Adrenal gland (tissue), 12 donors: ENCODE data around the gene CDC27. TPM values are rescaled to one million over a fixed set of nuclear protein-coding genes. Genes with fewer than 3 reads are reported as not detected.
A peak's percentile ranks its signal among the peaks of the same experiment; 100 is the strongest.

Source experiments
- DNase-seq, 7 donors: peaks; one replicate each; pipeline ENCODE4 v3.0.0-alpha.2; 2019 to 2020
- H3K27ac ChIP-seq, 5 donors: fragments of 200-600 bp; sonication (generic) in 4 of 5; 1 replicate in 3 of 5; 2 replicates in 2 of 5; pipeline versions ENCODE4 v1.5.1 to v1.8.0; 2016 to 2020; ENCODE audit warnings: mild to moderate bottlenecking in 1 of 5
- H3K27me3 ChIP-seq: fragments of 200-600 bp; 2 replicates; pipeline ENCODE4 v1.8.0; 2021
- H3K36me3 ChIP-seq, 2 donors: fragments of 200-600 bp; replicated peaks in 1 of 2; 1 replicate in 1 of 2; 2 replicates in 1 of 2; pipeline versions ENCODE4 v1.5.1 to v1.8.0; 2018 to 2022
- H3K4me1 ChIP-seq, 2 donors: fragments of 200-600 bp; replicated peaks in 1 of 2; 1 replicate in 1 of 2; 2 replicates in 1 of 2; pipeline versions ENCODE4 v1.5.1 to v1.8.0; 2018 to 2021
- H3K4me3 ChIP-seq, 4 donors: fragments of 200-600 bp; sonication (generic) in 3 of 4; one replicate each; pipeline ENCODE4 v1.5.1; 2016 to 2018
- H3K9me3 ChIP-seq, 3 donors: fragments of 200-600 bp; sonication (generic) in 1 of 3; replicated peaks in 1 of 3; 1 replicate in 2 of 3; 2 replicates in 1 of 3; pipeline versions ENCODE4 v1.5.1 to v1.8.0; 2016 to 2021
- CTCF ChIP-seq, 6 experiments: fragments of 450-650 bp in 4 of 6; fragments of 200-600 bp in 2 of 6; sonication (generic) in 1 of 6; IDR thresholded peaks; 1 replicate in 5 of 6; 2 replicates in 1 of 6; pipeline versions ENCODE4 v1.5.1 to v1.8.0; 2016 to 2021; ENCODE audit warnings: antibody characterized with exemption in 6 of 6, mild to moderate bottlenecking in 2 of 6, moderate library complexity in 1 of 6
- POLR2A ChIP-seq, 2 donors: fragments of 450-650 bp; IDR thresholded peaks; one replicate each; pipeline ENCODE4 v1.6.1; 2017; ENCODE audit warnings: antibody characterized with exemption in 2 of 2, mild to moderate bottlenecking in 2 of 2, moderate library complexity in 1 of 2
- WGBS, 4 donors: extraction: QIAGEN DNeasy Blood & Tissue Kit in 2 of 4; methylation state at CpG; one replicate each; pipeline versions ENCODE4 v1.1.5 to v1.1.7; 2013 to 2017; 5-methylcytosine and 5-hydroxymethylcytosine counted together
- intact Hi-C, 2 donors: fragments of 100-400 bp; cut with DNase I; formaldehyde crosslinking; loops; one replicate each; pipeline versions ENCODE4 v1.14.1 to v1.15.0; 2022 to 2023
- polyA plus RNA-seq, 3 donors: library from polyadenylated mRNA; stranded (reverse); fragments of 200-250 nt in 2 of 3; fragments of 350-450 nt in 1 of 3; fragmentation: Illumina TruSeq in 1 of 3; extraction: RNeasy Lipid Tissue Mini Kit (QIAGEN cat#74804) in 1 of 3; gene quantifications; one replicate each; pipeline ENCODE4 v1.2.3, GENCODE V29; 2013 to 2014
- total RNA-seq, 9 donors: library from RNA; depleted of rRNA in 4 of 9; stranded (reverse); fragments of >200 nt in 4 of 9; fragments of 120-200 nt in 1 of 9; fragmentation: NEBNext Ultra II Directional in 1 of 9; extraction: Animal tissue kit (Norgen Biotek cat#: 25700) in 1 of 9; gene quantifications; one replicate each; pipeline versions ENCODE4 v1.1.0 to v1.2.4, GENCODE V29; 2013 to 2023
- donor health status: healthy with polysubstance abuse.
- donor health status: Bipolar disorder and iron deficiency.
- donor health status: DM: yes; HTN: yes; CAD: no.
- donor health status: DM: no; HTN: no; CAD: no.
- donor health status: DM: no; HTN: no; CAD: no.
- donor health status: DM: yes; HTN: yes; CAD: no.

The CDC27 gene
- total and polyA plus RNA-seq, 12 donors: 13.5 to 153 (median 73.2) TPM

DNA sequence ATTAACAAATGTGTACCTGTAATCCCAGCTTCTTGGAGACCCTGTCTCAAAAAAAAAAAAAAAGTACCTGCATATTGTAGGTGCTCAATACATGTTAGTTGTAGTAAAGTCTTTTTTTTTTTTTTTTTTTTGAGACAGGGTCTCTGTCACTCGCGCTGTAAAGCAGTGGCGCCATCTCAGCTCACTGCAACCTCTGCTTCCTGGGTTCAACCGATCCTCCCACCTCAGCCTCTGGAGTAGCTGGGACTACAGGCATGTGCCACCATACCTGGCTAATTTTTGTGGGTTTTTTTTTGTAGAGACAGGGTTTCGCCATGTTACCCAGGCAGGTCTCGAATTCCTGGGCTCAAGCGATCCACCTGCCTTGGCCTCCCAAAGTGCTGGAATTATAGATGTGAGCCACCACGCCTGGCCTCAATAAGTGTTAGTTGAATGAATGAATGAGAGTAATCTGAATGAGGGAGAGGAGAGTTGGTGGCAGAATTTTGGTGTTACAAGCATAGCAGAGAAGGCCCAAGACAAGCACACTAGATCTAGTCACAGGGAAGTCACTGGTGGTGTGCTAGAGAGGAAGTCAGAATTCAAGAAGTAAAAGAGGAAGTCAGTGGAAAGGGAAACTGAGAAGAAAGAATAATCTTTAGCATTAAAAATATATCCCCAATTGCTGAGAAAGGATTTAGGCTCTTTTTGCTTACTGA is 10.7 kb upstream of the CDC27 start:
- Histone ChIP-seq H3K9me3 (no peaks in the 10 kb centered on the region), H3K27me3 (no peaks in the 10 kb centered on the region), H3K27ac (peak overlapping the region in 3 of 5 donors; percentile 0 to 63 (median 29)), H3K4me1 (peaks cover 0 to 9% of the 10 kb centered on the region in 2 donors), H3K36me3 (no peaks in the 10 kb centered on the region), H3K4me3 (no peak overlapping the region)
- intact Hi-C loops: no loop called here
- no peak for DNase-seq
- no peak for TF ChIP-seq CTCF (IDR thresholded peaks at IDR 0.05)
- TF ChIP-seq POLR2A (IDR thresholded peaks at IDR 0.05): no peak
- WGBS, 4 donors: 90 to 95% (median 92%) methylated on average over 8 of the region's 8 CpGs

- Histone ChIP-seq H3K9me3 (no peaks in the 10 kb centered on the region), H3K4me1 (no peaks in the 10 kb centered on the region), H3K36me3 (no peaks in the 10 kb centered on the region), H3K4me3 (no peak overlapping the region), H3K27me3 (no peaks in the 10 kb centered on the region), H3K27ac (no peak overlapping the region)
- intact Hi-C loops: no loop called here
- no peak for DNase-seq
- TF ChIP-seq CTCF (IDR thresholded peaks at IDR 0.05) (no peak), POLR2A (IDR thresholded peaks at IDR 0.05) (no peak)
These were observed 8.7 kb upstream of the CDC27 start for GRCh38 chr17:47197821-47198220.

DNA sequence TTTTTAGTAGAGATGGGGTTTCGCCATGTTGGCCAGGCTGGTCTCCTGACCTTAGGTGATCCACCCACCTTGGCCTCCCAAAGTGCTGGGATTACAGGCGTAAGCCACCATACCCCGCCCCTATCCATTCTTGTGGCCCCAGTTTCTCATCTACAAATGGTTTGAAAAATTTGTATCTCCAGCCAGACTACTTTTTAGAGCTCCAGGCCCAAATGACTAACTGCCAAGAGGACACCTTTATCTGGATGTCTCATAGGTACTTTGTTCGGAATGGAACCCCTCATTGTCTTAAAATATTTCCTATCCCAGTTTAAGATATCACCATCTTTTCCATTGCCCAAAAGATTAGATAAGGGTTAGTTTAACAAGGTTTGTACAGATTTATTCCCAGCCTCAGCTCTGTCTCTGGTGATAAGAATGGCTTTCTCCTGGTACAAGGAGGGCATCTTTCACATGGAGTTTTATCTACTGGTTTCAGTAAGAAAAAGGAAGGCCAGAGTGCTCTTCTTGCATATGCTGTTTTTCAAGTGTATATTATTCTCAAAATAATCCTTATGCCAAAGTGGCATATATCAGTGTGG is 4.9 kb upstream of the CDC27 start:
- no peak for DNase-seq
- intact Hi-C loops: no loop called here
- Histone ChIP-seq H3K27ac (no peak overlapping the region), H3K27me3 (no peaks in the 10 kb centered on the region), H3K9me3 (no peaks in the 10 kb centered on the region), H3K36me3 (no peaks in the 10 kb centered on the region), H3K4me1 (no peaks in the 10 kb centered on the region), H3K4me3 (no peak overlapping the region)
- 96 to 99% (median 98%) methylated on average over 4 of the region's 4 CpGs for WGBS, 4 donors
- TF ChIP-seq CTCF (IDR thresholded peaks at IDR 0.05): no peak
- TF ChIP-seq POLR2A (IDR thresholded peaks at IDR 0.05): no peak

DNA sequence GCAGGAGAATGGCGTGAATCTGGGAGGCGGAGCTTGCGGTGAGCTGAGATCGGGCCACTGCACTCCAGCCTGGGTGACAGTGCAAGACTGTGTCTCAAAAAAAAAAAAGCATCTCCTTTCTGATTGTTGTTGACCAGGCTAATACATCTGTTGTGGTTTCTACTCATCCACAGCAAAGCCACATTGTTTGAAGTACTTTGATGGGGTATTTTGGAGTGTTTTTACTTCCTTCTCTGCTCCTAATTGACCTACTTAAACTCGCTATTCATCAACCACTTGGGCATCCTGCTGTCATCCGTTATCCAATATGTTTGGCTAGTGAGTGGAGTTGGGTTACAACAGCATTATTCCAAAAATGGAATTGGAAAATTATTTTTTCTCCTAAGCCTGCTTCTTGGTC is 3.5 kb upstream of the CDC27 start:
- 58 to 76% (median 63%) methylated on average over 6 of the region's 6 CpGs for WGBS, 4 donors
- H3K4me1 ChIP-seq: peaks cover 4 to 8% of the 10 kb centered on the region in 2 donors
- intact Hi-C loops: no loop called here
- no peak overlapping the region for H3K4me3 ChIP-seq
- TF ChIP-seq CTCF (IDR thresholded peaks at IDR 0.05) (no peak), POLR2A (IDR thresholded peaks at IDR 0.05) (no peak)
- peak overlapping the region in 1 of 5 donors; percentile 17 for H3K27ac ChIP-seq
- no peaks in the 10 kb centered on the region for H3K27me3 ChIP-seq
- DNase-seq: no peak
- no peaks in the 10 kb centered on the region for H3K9me3 ChIP-seq
- H3K36me3 ChIP-seq: no peaks in the 10 kb centered on the region
